HG03442 (cell line): ENCODE results near the gene DCST1.

Source experiments
- ATAC-seq: cut with Tn5 transposase; IDR thresholded peaks from one replicate; pipeline ENCODE4 v1.9.1; 2021; ENCODE audit warnings: mild to moderate bottlenecking, moderate library complexity; ENCODE audit not compliant: unreplicated experiment

The DCST1 gene

DNA sequence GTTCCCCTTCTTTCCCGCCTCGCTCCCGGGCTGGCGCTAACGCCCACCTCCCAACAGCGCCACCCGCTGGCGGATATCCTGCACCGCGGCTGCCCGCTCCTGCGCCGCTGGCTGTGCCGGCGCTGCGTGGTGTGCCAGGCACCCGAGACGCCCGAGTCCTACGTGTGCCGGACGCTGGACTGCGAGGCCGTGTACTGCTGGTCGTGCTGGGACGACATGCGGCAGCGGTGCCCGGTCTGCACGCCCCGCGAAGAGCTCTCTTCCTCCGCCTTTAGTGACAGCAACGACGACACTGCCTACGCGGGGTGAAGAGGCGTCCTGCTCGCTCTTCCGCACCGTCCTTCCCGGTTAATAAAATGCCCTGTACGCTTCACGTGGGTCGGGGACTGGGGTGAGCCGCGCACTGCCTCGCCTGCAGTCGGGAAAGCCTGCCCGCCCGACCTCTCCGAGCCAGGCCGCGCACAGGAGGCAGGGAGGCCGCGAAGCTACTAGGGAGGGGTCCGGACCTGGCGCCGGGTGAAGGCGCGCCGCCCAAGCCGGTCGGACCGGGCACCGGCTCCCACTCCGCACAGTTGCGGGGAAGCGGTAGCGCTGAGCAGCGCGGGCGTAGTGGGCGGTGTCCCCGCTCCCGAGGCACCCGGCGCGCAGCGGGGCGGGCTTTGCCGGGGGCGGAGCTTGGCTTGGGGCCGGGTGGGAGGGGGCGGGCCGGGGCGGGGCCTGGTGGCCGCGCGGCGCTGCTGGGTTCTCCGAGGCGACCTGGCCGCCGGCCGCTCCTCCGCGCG is 17.1 kb downstream of the DCST1 start, which contains the start of gene ADAM15:
Gene ADAM15, plus strand, starts transcription at position 757 of the 782 bp plus-strand sequence. CDS start 71 bp downstream, outside the sequence.
- peak; percentile 57 for ATAC-seq

DNA sequence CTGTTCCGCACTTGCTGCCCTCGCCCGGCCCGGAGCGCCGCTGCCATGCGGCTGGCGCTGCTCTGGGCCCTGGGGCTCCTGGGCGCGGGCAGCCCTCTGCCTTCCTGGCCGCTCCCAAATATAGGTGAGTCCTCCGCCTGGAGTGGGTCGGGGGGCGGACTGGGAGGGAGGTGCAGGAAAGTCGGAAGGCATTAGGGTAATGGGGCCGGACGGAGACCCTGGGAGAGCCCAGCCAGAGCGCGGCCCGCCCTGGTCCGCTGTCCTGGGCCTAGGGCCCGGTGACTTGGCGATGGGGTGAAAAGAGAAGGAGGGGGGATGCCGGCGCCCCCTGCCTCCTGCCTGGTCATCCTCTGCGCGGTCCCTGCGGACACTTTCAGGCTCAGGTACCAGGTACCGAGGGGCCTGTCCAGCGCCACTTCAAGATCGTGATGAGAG is 17.7 kb downstream of the DCST1 start:
- ATAC-seq: peak; percentile 18

DNA sequence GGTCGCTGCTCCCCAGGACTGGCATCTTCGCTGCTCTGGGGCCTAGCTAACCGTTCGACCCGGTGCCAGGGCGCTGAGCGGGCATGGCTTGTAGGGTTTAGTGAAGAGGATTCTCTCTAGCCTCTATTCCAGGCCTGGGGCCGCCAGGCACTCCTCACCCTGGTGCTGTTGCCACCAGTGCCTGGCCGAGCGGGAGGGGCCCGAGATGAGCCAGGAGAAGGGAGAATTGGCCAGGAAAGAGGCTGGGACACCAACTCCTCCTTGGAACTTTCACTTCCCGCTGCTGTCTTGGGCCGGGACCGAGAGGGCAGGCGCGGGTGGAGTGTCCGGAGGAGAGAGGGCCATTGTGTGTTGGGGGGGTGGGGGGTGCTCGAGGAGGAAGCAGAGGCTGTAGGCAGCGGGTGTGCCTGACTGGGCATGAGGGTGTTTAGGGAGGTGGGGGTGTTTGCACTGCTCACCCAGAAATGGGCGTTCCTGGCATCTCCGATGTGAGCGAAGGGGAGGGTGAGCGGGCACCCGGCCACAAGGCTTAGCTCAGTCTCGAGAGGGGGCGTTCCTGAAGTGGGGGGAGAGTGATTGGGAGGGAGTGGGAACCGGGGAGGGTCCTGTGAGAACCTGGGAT is 18.3 kb downstream of the DCST1 start:
- ATAC-seq: peak; percentile 2

DNA sequence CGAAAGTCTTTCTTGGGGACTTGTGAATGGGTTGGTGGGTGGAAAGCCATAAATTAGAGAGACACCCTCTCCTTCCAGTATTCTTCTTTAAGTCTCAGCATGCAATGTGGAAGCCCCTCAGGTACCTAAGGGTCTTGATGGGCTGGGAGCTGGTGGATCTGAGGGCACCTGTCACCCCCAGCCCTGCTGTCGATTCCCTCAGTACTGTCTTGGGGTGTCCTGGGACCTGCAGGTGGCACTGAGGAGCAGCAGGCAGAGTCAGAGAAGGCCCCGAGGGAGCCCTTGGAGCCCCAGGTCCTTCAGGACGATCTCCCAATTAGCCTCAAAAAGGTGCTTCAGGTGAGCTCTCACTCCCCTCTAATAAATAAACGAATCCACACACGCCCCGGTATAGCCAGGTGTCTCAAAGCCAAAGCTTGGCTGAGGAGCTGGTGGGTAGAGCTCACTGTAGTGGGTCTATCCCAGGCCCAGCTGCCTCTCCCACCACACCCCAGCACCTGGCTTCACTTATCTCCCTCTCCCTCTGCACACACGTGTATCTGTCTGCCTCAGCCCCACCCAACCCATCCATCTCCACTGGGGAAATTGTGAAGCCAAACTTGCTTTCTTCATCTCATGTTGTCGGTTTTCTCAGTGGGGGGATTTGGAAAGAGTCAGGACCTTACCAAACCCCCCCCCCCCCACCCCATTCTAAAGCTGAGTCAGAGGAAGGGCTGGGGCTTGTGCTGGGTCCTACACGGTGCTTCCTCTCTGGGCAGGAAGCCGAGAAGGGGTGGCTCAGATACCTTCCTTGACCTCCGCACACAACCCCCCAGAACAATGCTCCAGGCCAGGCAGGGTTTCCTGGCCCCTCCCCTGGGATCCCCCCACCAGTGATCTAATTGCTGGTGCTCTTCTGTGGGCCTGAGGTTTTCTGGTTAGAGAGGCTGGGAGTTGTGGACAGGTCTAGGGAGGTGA is 19.1 kb downstream of the DCST1 start:
- ATAC-seq: no peak

DNA sequence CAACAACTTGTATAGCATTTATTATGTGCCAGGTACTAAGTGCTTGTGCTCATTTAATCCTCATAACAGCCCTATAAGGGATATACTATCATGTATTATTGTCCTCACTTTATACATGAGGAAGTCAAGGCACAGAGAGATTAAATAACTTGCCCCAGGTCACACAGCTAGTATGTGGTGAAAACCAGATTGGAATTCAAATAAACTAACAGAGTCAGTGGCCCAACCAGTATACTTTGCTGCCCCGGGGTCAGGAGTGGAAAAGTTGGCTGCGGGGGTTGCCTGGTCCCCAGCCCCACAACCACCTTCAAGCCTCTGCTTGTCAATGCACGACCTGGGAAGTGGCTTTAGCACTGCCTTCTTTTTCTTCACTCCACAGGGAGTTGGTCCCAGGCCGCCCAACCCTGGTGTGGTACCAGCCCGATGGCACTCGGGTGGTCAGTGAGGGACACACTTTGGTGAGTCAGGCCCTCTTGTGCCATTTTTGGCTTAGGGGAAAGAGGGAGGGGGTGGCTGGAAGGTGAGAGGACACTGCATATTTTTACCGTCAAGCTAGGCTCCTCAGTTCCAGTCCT is 20.0 kb downstream of the DCST1 start:
- ATAC-seq: no peak

DNA sequence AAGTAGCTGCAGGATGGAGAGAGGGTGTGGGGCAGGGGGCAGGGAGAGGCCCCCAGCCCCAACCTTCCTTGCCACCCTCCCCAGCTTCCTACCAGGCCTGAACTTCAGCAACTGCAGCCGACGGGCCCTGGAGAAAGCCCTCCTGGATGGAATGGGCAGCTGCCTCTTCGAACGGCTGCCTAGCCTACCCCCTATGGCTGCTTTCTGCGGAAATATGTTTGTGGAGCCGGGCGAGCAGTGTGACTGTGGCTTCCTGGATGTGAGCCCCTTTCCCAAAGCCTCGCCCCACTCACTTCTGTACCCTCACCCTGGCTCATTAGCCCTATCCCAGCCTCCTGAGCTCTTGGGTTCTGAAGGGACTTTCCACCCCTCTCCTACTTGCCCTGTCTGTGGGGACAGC is 23.5 kb downstream of the DCST1 start:
- ATAC-seq: no peak

DNA sequence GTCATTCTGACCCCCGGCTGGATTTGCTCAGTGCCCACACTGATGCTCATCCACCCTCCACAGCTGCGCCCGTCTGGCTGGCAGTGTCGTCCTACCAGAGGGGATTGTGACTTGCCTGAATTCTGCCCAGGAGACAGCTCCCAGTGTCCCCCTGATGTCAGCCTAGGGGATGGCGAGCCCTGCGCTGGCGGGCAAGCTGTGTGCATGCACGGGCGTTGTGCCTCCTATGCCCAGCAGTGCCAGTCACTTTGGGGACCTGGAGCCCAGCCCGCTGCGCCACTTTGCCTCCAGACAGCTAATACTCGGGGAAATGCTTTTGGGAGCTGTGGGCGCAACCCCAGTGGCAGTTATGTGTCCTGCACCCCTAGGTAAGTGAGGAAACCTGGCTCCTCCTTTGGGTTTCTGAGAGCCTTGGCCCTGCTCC is 24.2 kb downstream of the DCST1 start:
- ATAC-seq: no peak

DNA sequence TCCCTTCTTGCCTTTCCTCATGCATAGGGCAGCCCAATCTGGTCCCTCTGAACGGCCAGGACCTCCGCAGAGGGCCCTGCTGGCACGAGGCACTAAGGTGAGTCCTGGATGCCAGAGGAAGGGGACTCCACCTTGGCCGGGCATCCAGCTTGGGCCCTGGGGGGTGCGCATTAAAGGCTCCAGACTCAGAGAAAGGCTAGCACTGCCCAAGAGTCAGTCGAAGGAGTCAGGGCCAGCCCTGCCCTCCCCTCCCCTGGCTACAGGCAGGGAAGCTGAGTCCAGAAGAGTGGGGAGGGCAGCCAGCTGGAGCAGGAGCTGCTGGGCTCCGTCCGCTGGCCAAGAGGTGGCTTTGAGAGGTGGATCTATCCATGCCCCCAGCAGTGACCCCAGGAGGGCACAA is 27.1 kb downstream of the DCST1 start:
- ATAC-seq: no peak

DNA sequence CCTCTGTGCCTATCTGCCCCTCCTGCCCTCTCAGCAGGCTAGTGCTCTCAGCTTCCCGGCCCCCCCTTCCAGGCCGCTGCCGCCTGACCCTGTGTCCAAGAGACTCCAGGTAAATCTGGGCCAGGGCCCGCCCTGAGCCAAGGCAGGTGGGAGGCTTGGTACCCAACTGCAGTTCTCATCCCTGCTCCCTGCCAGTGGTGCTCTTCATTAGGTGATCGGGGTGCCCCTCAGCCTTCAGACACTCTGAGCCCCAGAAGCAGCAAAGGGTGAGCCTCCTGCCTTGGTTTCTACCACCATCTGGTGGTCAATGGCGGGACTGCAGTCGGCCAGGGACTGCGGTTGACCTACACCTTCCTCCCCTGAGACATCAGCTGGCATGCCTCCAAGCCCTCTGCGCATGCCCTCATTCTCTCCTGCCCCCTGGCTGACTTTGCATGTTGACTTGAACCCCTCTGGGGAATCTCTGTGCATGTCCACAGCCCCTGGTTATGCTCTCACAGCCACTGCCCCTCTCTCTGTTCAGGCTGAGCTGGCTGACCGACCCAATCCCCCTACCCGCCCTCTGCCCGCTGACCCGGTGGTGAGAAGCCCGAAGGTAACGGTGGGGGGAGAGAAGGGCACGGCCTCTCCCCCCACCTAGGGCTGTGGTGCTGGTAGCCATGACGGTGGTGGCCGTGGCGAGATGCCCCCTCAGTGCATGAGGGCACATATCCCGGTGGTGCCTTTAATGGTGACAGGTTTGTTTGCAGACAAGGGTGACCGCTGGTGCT is 27.9 kb downstream of the DCST1 start:
- no peak for ATAC-seq

DNA sequence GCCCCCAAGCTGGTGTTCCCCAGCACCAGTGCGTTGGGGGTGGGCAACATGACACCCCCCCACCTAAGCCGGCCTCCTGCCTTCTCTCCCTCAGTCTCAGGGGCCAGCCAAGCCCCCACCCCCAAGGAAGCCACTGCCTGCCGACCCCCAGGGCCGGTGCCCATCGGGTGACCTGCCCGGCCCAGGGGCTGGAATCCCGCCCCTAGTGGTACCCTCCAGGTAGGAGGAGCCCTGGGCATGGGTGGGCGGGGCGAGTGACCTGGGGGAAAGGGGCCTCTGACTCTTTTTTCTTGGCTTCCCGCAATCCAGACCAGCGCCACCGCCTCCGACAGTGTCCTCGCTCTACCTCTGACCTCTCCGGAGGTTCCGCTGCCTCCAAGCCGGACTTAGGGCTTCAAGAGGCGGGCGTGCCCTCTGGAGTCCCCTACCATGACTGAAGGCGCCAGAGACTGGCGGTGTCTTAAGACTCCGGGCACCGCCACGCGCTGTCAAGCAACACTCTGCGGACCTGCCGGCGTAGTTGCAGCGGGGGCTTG is 28.6 kb downstream of the DCST1 start:
- ATAC-seq: no peak

DNA sequence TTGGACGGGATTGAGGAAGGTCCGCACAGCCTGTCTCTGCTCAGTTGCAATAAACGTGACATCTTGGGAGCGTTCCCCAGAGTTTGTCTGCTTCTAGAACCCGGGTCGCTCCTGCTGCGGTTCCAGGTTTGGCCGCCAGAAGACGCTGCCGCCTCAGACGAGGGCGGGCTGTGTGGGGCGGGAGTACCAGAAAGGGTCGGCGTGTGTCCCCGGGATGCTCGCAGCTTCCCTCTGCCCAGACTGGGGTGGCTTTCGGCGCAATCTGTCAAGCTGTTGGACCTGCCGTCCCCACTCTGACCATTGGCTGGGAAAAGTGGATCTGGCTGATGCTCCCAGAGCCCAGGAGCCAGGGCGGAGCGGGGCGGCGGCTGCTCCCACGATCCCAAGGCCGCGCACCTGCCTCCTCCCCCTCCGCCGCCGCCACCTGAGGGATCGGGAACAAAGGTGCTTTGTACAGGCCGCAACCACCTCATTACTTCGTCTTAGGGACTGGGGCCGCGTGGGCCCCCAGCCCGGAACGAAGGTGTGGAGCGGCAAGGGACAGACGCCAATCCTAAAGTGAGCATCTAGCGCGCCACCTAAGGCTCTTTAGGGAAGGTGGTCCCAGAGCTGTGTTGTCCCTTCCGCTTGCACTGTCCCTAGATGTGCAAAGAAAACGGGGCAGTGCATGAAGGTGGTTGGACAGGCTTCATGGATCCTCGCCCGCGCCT is 29.2 kb downstream of the DCST1 start:
- no peak for ATAC-seq

DNA sequence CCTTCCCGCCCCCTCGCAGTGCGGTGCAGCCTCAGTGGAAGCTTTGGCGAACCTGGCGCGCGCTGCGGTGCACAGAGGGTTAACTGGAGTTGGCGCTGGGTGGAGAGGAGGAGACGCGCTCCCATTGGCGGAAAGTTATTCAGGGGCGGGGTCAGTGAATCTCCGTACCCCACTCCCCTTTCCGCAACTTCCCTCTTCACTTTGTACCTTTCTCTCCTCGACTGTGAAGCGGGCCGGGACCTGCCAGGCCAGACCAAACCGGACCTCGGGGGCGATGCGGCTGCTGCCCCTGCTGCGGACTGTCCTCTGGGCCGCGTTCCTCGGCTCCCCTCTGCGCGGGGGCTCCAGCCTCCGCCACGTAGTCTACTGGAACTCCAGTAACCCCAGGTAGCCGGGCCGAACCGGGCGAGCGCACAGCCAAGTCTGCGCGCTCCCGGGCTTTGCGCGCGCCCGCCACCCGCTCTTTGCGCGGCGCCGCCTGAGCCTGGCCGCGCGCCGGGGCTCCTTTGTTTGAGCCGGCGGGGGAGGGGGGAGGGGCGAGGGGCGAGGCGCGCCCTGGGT is 30.0 kb downstream of the DCST1 start, which contains the start of gene EFNA4:
Gene EFNA4, plus strand, starts transcription at position 191 of the 561 bp plus-strand sequence. Its CDS starts 84 bp downstream, at position 275.
- peak; percentile 60 for ATAC-seq

DNA sequence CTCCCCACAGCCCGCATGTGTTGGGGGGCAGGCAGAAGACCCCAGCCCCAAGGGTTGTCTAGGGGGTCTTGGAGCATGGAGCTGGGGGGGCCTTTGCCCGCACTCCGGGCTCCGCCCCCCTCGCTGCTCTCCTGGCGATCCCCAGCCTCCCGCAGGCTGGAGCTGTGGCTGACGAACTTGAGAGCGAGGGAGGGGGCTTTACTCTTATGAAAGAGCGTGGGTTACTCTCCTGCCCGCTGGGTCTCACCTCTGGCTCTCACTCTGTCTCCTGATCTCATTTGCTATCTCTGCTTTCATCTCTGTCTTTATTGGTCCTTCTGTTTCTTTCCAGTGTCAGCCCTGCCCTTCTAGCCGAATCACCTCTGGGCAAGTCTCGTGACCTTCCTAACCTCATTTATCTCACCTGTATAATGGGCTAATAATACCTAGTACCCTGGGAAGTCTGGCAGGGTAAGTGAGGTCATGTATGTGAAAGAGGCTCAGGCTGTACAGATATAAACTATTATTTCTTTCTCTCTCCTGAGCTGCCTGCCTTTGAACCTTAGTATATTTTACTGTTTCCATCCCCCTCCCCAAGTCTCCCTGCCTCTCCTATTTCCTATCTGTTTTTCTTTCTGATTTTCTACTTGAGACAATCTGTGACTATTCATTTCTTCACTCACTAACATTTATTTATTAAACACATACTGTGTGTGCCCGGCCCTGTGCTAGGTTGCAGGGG is 30.6 kb downstream of the DCST1 start:
- peak; percentile 8 for ATAC-seq

DNA sequence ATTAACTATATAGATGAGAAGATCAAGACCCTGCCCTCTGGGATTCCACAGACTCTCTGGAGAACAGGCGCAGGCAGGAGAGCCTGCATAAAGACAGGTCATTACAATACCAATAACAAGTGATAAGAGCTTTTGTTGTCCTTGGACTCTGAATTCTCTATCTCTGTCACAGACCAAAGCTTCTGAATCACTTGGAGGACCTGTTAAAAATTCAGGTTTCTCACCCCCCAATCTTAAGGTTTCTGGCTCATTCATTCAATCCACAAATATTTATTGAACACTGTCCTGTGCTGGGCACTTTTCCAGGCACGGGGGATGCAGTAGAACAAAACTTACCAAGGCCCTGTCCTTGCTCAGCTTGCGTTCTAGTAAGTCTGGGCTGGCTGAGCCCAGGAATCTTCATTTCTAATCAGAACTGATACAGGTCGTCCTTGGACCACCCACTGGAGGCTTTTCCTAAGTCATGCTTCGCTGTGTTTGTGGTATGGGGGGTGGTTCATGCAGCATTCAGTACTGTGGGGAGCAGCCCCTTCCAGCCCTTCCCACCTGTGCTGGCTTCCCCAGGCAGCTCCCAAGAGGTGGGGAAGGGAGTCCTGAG is 31.3 kb downstream of the DCST1 start:
- no peak for ATAC-seq

DNA sequence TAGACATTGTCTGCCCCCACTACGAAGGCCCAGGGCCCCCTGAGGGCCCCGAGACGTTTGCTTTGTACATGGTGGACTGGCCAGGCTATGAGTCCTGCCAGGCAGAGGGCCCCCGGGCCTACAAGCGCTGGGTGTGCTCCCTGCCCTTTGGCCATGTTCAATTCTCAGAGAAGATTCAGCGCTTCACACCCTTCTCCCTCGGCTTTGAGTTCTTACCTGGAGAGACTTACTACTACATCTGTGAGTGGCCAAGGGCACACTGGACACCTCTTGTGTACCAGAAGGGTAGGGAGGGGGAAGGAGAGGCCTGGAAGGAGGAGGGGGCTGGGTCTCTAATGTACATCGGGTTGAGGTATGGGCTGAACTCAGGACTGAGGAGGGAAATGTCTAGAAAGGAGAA is 33.2 kb downstream of the DCST1 start:
- ATAC-seq: no peak

DNA sequence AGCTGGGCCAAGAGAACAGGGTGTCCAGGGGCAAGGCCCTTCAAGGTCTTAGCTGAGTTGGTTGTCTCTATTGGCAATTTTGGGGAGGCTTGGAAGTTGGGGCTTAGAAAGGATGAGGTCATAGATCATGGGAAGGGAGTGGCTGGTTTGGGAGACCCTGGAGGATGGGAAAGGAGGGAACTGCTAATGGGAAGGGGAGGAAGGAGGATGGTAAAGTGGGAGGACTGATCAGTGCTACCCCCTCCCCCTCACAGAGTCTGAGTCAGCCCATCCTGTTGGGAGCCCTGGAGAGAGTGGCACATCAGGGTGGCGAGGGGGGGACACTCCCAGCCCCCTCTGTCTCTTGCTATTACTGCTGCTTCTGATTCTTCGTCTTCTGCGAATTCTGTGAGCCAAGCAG is 35.0 kb downstream of the DCST1 start:
- no peak for ATAC-seq

DNA sequence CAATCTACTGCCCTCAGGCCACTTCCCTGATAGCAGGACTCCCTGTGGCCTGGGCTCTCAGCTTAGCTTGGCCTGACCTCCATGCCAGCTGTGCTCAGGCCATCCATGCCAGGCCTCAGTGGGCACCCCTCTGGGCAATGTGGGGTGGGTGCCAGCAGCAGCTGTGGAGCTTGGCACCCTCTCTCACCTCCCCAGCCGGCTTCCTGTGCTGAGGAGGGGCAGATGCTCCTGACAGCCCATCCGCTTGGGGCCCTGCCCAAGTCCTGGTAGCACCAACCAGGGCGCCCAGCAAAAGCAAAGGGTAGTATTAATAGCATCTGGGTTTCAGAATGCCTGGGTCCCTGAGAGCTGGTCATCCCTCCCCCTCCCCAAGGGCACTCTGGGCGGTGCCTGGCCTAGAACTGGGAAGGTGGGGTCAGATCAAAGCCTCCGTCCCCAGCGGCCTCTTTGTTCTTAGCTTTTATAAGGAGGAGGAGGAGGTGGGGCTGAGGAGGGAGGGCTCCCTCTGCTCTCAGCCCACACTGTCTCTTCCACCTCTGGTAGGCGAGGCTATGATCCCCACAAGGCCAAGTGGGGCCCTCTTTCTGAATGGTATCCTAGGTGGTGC is 36.0 kb downstream of the DCST1 start:
- no peak for ATAC-seq
